Liver (tissue), 9 donors: ENCODE data around the gene FGF16. TPM values are rescaled to one million over a fixed set of nuclear protein-coding genes. Genes with fewer than 3 reads are reported as not detected.

Experiments used
- DNase-seq: peaks from one replicate; pipeline ENCODE4 v3.0.0-alpha.2; 2017; ENCODE audit warnings: low spot score
- H3K27ac ChIP-seq, 2 donors: one replicate each; pipeline ENCODE4 v1.7.0; 2013; ENCODE audit warnings: inconsistent platforms in 2 of 2, low read length in 2 of 2, control low read depth in 1 of 2, low read depth in 1 of 2, mild to moderate bottlenecking in 1 of 2
- H3K27me3 ChIP-seq, 4 donors: one replicate each; pipeline versions ENCODE4 v1.6.1 to v1.7.0; 2013; ENCODE audit warnings: low read length in 3 of 4, inconsistent platforms in 1 of 4, mild to moderate bottlenecking in 1 of 4, moderate library complexity in 1 of 4; ENCODE audit not compliant: control insufficient read depth in 4 of 4, insufficient read depth in 4 of 4
- H3K36me3 ChIP-seq, 4 donors: one replicate each; pipeline versions ENCODE4 v1.6.1 to v1.7.0; 2013; ENCODE audit warnings: low read length in 3 of 4, mild to moderate bottlenecking in 3 of 4, low read depth in 1 of 4, moderate library complexity in 1 of 4; ENCODE audit not compliant: control insufficient read depth in 4 of 4, insufficient read depth in 3 of 4
- H3K4me1 ChIP-seq, 4 donors: one replicate each; pipeline versions ENCODE4 v1.6.1 to v1.7.0; 2013; ENCODE audit warnings: low read length in 3 of 4, mild to moderate bottlenecking in 3 of 4, moderate library complexity in 1 of 4; ENCODE audit not compliant: control insufficient read depth in 4 of 4, insufficient read depth in 4 of 4
- H3K4me3 ChIP-seq, 3 donors: one replicate each; pipeline versions ENCODE4 v1.6.1 to v1.7.0; 2013; ENCODE audit warnings: low read length in 3 of 3, control low read depth in 1 of 3, low read depth in 1 of 3, mild to moderate bottlenecking in 1 of 3
- H3K9ac ChIP-seq, 2 donors: one replicate each; pipeline ENCODE4 v1.7.0; 2013; ENCODE audit warnings: low read length in 2 of 2, mild to moderate bottlenecking in 2 of 2, moderate library complexity in 2 of 2, control low read depth in 1 of 2, low read depth in 1 of 2
- H3K9me3 ChIP-seq, 4 donors: one replicate each; pipeline versions ENCODE4 v1.6.1 to v1.7.0; 2013; ENCODE audit warnings: low read length in 3 of 4; ENCODE audit not compliant: control insufficient read depth in 4 of 4
- EGR1 ChIP-seq, 2 donors: IDR thresholded peaks; 2 replicates each; pipeline ENCODE4 v1.6.1; 2016 to 2018; ENCODE audit warnings: antibody characterized with exemption in 2 of 2, low read depth in 2 of 2
- FOXA1 ChIP-seq: IDR thresholded peaks from 2 replicates; pipeline ENCODE4 v1.6.1; 2016; ENCODE audit warnings: antibody characterized with exemption
- FOXA2 ChIP-seq: IDR thresholded peaks from 2 replicates; pipeline ENCODE4 v1.6.1; 2016; ENCODE audit warnings: antibody characterized with exemption
- GABPA ChIP-seq, 2 donors: IDR thresholded peaks in 1 of 2; conservative IDR thresholded peaks in 1 of 2; 2 replicates each; pipeline ENCODE4 v1.6.1; 2016; ENCODE audit warnings: antibody characterized with exemption in 2 of 2, mild to moderate bottlenecking in 1 of 2, moderate library complexity in 1 of 2
- HNF4A ChIP-seq, 2 donors: conservative IDR thresholded peaks; 2 replicates each; pipeline ENCODE4 v1.6.1; 2016; ENCODE audit warnings: antibody characterized with exemption in 2 of 2, mild to moderate bottlenecking in 2 of 2
- HNF4G ChIP-seq: IDR thresholded peaks from 2 replicates; pipeline ENCODE4 v1.6.1; 2016; ENCODE audit warnings: antibody characterized with exemption
- JUND ChIP-seq, 2 donors: IDR thresholded peaks; 2 replicates each; pipeline ENCODE4 v1.6.1; 2016; ENCODE audit warnings: antibody characterized with exemption in 2 of 2
- NR2F2 ChIP-seq: IDR thresholded peaks from 2 replicates; pipeline ENCODE4 v1.6.1; 2016; ENCODE audit warnings: antibody characterized with exemption
- RAD21 ChIP-seq, 2 donors: IDR thresholded peaks; 2 replicates each; pipeline ENCODE4 v1.6.1; 2016; ENCODE audit warnings: antibody characterized with exemption in 2 of 2, mild to moderate bottlenecking in 2 of 2
- RXRA ChIP-seq, 2 donors: IDR thresholded peaks; 2 replicates each; pipeline ENCODE4 v1.6.1; 2017 to 2018; ENCODE audit warnings: antibody characterized with exemption in 2 of 2, mild to moderate bottlenecking in 1 of 2
- SP1 ChIP-seq: IDR thresholded peaks from 2 replicates; pipeline ENCODE4 v1.6.1; 2018; ENCODE audit warnings: antibody characterized with exemption, mild to moderate bottlenecking
- TAF1 ChIP-seq: conservative IDR thresholded peaks from 2 replicates; pipeline ENCODE4 v1.6.1; 2016; ENCODE audit warnings: antibody characterized with exemption, mild to moderate bottlenecking
- YY1 ChIP-seq: IDR thresholded peaks from 2 replicates; pipeline ENCODE4 v1.6.1; 2016; ENCODE audit warnings: antibody characterized with exemption, mild to moderate bottlenecking
- WGBS: extraction: QIAGEN DNeasy Blood & Tissue Kit; methylation state at CpG from one replicate; pipeline ENCODE4 v1.1.7; 2013; 5-methylcytosine and 5-hydroxymethylcytosine counted together
- polyA plus RNA-seq, 2 donors: library from polyadenylated mRNA; stranded (reverse) in 1 of 2; unstranded in 1 of 2; fragments of 200-250 nt in 1 of 2; fragments of >200 nt in 1 of 2; fragmentation: Nextera tagmentation in 1 of 2; extraction: Ambion mirVana in 1 of 2; gene quantifications; one replicate each; pipeline versions ENCODE4 v1.2.1 to v1.2.3, GENCODE V29; 2013 to 2015
- total RNA-seq, 2 donors: library from RNA; depleted of rRNA; stranded (reverse); fragments of >200 nt; gene quantifications; one replicate each; pipeline ENCODE4 v1.2.3, GENCODE V29; 2014
- TF ChIP-seq, protein P1 (sequence below): IDR thresholded peaks from 2 replicates; pipeline ENCODE4 v1.6.1; 2016; ENCODE audit warnings: antibody characterized with exemption, mild to moderate bottlenecking
- TF ChIP-seq, protein P2 (sequence below): IDR thresholded peaks from 2 replicates; pipeline ENCODE4 v1.6.1; 2016; ENCODE audit warnings: antibody characterized with exemption
- TF ChIP-seq, protein P3 (sequence below): IDR thresholded peaks from 2 replicates; pipeline ENCODE4 v1.6.1; 2016; ENCODE audit warnings: antibody characterized with exemption
- TF ChIP-seq, protein P4 (sequence below): fragments of 150-350 bp; IDR thresholded peaks from 2 replicates; pipeline ENCODE4 v1.5.1; 2017; ENCODE audit warnings: improper control_type of control experiment, low read depth, low read length; ENCODE audit not compliant: missing input control
- TF ChIP-seq, protein P5 (sequence below): IDR thresholded peaks from 2 replicates; pipeline ENCODE4 v1.6.1; 2016; ENCODE audit warnings: antibody characterized with exemption
- donor health status: healthy.
- donor health status: healthy.
- donor health status: healthy.
- donor health status: healthy.
- donor health status: healthy.

Gene FGF16
- total and polyA plus RNA-seq, 4 donors: not detected

DNA sequence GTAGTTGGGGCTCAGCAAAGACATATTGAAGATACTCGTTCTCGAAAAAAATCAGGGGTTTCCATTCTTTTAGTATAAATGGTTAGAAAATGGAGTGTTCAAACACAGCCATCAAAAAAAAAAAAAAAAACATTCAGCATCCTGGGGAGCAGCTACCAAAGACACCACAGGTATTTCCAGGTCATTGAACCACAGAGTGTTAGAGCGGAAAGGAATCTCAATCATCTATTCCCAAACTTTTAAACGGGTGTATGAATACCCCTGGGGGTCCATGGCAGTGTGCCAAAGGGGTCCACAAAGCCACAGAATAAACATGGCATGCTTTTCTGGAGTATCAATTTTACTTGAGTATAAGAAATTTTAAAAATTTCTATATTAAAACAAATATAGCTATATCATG lies 6.9 kb upstream of the FGF16 start:
- no peaks in the 10 kb centered on the region for H3K36me3 ChIP-seq
- no peak overlapping the region for H3K27ac ChIP-seq
- H3K9ac ChIP-seq: no peak overlapping the region
- H3K9me3 ChIP-seq: no peaks in the 10 kb centered on the region
- DNase-seq: no peak
- no peaks in the 10 kb centered on the region for H3K4me1 ChIP-seq
- WGBS: 80% methylated on average over 4 of the region's 4 CpGs
- no peak overlapping the region for H3K4me3 ChIP-seq
- no peaks in the 10 kb centered on the region for H3K27me3 ChIP-seq
- TF ChIP-seq FOXA1: no peak

DNA sequence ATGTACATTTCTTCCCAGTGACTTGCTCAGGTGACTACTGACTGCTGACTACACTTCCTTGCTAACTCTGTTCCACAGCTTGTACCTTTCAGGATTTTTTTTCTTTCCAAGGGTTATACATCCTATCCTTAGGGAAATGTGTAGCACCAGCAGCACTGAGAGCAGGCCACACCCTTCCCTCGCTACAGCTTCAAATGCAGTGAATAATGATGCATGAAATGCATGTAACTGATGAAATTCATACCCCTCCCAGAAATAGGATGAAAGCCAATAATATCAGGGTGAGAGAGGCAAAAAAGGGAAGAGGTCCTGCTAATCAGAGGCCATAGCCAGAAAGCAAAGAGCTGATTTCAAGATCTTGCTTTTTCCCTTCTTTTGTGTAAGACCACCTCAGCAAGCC lies 6.2 kb upstream of the FGF16 start:
- Histone ChIP-seq H3K9ac (no peak overlapping the region), H3K27ac (no peak overlapping the region), H3K27me3 (no peaks in the 10 kb centered on the region), H3K4me1 (peaks cover 0 to 4% (median 2%) of the 10 kb centered on the region in 4 donors), H3K4me3 (no peak overlapping the region), H3K9me3 (no peaks in the 10 kb centered on the region), H3K36me3 (no peaks in the 10 kb centered on the region)
- no peak for TF ChIP-seq YY1
- no peak for TF ChIP-seq SP1
- no peak for TF ChIP-seq JUND (IDR thresholded peaks at IDR 0.05)
- TF ChIP-seq RXRA (IDR thresholded peaks at IDR 0.05): no peak
- TF ChIP-seq NR2F2: no peak
- TF ChIP-seq, protein P1, sequence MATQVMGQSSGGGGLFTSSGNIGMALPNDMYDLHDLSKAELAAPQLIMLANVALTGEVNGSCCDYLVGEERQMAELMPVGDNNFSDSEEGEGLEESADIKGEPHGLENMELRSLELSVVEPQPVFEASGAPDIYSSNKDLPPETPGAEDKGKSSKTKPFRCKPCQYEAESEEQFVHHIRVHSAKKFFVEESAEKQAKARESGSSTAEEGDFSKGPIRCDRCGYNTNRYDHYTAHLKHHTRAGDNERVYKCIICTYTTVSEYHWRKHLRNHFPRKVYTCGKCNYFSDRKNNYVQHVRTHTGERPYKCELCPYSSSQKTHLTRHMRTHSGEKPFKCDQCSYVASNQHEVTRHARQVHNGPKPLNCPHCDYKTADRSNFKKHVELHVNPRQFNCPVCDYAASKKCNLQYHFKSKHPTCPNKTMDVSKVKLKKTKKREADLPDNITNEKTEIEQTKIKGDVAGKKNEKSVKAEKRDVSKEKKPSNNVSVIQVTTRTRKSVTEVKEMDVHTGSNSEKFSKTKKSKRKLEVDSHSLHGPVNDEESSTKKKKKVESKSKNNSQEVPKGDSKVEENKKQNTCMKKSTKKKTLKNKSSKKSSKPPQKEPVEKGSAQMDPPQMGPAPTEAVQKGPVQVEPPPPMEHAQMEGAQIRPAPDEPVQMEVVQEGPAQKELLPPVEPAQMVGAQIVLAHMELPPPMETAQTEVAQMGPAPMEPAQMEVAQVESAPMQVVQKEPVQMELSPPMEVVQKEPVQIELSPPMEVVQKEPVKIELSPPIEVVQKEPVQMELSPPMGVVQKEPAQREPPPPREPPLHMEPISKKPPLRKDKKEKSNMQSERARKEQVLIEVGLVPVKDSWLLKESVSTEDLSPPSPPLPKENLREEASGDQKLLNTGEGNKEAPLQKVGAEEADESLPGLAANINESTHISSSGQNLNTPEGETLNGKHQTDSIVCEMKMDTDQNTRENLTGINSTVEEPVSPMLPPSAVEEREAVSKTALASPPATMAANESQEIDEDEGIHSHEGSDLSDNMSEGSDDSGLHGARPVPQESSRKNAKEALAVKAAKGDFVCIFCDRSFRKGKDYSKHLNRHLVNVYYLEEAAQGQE: no peak
- TF ChIP-seq, protein P2, sequence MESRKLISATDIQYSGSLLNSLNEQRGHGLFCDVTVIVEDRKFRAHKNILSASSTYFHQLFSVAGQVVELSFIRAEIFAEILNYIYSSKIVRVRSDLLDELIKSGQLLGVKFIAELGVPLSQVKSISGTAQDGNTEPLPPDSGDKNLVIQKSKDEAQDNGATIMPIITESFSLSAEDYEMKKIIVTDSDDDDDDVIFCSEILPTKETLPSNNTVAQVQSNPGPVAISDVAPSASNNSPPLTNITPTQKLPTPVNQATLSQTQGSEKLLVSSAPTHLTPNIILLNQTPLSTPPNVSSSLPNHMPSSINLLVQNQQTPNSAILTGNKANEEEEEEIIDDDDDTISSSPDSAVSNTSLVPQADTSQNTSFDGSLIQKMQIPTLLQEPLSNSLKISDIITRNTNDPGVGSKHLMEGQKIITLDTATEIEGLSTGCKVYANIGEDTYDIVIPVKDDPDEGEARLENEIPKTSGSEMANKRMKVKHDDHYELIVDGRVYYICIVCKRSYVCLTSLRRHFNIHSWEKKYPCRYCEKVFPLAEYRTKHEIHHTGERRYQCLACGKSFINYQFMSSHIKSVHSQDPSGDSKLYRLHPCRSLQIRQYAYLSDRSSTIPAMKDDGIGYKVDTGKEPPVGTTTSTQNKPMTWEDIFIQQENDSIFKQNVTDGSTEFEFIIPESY: no peak
- no peak for TF ChIP-seq HNF4A (conservative IDR thresholded peaks at IDR 0.05)
- TF ChIP-seq FOXA2: no peak
- TF ChIP-seq HNF4G: no peak
- no peak for TF ChIP-seq RAD21 (IDR thresholded peaks at IDR 0.05)
- no peak for TF ChIP-seq GABPA (IDR thresholded peaks at IDR 0.05 in 1 of 2, conservative IDR thresholded peaks at IDR 0.05 in 1 of 2)
- no peak for TF ChIP-seq TAF1
- TF ChIP-seq, protein P3, sequence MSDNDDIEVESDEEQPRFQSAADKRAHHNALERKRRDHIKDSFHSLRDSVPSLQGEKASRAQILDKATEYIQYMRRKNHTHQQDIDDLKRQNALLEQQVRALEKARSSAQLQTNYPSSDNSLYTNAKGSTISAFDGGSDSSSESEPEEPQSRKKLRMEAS: no peak
- TF ChIP-seq, protein P4, sequence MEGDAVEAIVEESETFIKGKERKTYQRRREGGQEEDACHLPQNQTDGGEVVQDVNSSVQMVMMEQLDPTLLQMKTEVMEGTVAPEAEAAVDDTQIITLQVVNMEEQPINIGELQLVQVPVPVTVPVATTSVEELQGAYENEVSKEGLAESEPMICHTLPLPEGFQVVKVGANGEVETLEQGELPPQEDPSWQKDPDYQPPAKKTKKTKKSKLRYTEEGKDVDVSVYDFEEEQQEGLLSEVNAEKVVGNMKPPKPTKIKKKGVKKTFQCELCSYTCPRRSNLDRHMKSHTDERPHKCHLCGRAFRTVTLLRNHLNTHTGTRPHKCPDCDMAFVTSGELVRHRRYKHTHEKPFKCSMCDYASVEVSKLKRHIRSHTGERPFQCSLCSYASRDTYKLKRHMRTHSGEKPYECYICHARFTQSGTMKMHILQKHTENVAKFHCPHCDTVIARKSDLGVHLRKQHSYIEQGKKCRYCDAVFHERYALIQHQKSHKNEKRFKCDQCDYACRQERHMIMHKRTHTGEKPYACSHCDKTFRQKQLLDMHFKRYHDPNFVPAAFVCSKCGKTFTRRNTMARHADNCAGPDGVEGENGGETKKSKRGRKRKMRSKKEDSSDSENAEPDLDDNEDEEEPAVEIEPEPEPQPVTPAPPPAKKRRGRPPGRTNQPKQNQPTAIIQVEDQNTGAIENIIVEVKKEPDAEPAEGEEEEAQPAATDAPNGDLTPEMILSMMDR: no peak
- no peak for TF ChIP-seq EGR1 (IDR thresholded peaks at IDR 0.05; ENCODE audit: low read depth in 2 of 2)
- TF ChIP-seq, protein P5, sequence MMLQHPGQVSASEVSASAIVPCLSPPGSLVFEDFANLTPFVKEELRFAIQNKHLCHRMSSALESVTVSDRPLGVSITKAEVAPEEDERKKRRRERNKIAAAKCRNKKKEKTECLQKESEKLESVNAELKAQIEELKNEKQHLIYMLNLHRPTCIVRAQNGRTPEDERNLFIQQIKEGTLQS: no peak
- WGBS: 63% methylated on average over 1 of the region's 1 CpG
- DNase-seq: no peak
